HG03139 (cell line): Measurements from ENCODE around the gene NSMCE1.
"Not testable (repeated sequence)": the region's sequence is repeated elsewhere in the genome, so short reads cannot be mapped to it uniquely, and the experiment has no call there.

Experiments used
- ATAC-seq: cut with Tn5 transposase; IDR thresholded peaks from one replicate; pipeline ENCODE4 v1.9.1; 2021; ENCODE audit not compliant: unreplicated experiment

Gene NSMCE1

GRCh38 chr16:27272697-27273096 is 4.1 kb upstream of the NSMCE1 start:
- not testable (repeated sequence) for ATAC-seq

GRCh38 chr16:27272076-27272475 is 3.5 kb upstream of the NSMCE1 start:
- no peak for ATAC-seq

- ATAC-seq = no peak
Measured at GRCh38 chr16:27270349-27270748, 1.8 kb upstream of the NSMCE1 start.

- no peak for ATAC-seq
Measured at GRCh38 chr16:27269300-27270150, 953 bp upstream of the NSMCE1 start.

- ATAC-seq = no peak
Measured at GRCh38 chr16:27267037-27267677, 1.4 kb downstream of the NSMCE1 start.

GRCh38 chr16:27265982-27266381 is 2.6 kb downstream of the NSMCE1 start:
- no peak for ATAC-seq

GRCh38 chr16:27264151-27264550 is 4.4 kb downstream of the NSMCE1 start:
- no peak for ATAC-seq

GRCh38 chr16:27262904-27263423 is 5.6 kb downstream of the NSMCE1 start:
- not testable (repeated sequence) for ATAC-seq

GRCh38 chr16:27259710-27260109 is 8.9 kb downstream of the NSMCE1 start:
- no peak for ATAC-seq

GRCh38 chr16:27258241-27258734 is 10.3 kb downstream of the NSMCE1 start:
- no peak for ATAC-seq

GRCh38 chr16:27257271-27257670 is 11.3 kb downstream of the NSMCE1 start:
- no peak for ATAC-seq

- ATAC-seq = no peak
Measured at GRCh38 chr16:27256861-27257260, 11.7 kb downstream of the NSMCE1 start.

GRCh38 chr16:27254262-27254811 is 14.2 kb downstream of the NSMCE1 start:
- peak; percentile 61 for ATAC-seq

GRCh38 chr16:27253526-27253930 is 15.0 kb downstream of the NSMCE1 start:
- ATAC-seq = no peak

GRCh38 chr16:27252206-27252585 is 16.4 kb downstream of the NSMCE1 start:
- ATAC-seq = no peak

- no peak for ATAC-seq
Measured at GRCh38 chr16:27251541-27252205, 16.9 kb downstream of the NSMCE1 start.

- not testable (repeated sequence) for ATAC-seq
Measured at GRCh38 chr16:27248886-27249285, 19.7 kb downstream of the NSMCE1 start.

- no peak for ATAC-seq
Measured at GRCh38 chr16:27248036-27248435, 20.5 kb downstream of the NSMCE1 start.

GRCh38 chr16:27247076-27247475 is 21.5 kb downstream of the NSMCE1 start:
- not testable (repeated sequence) for ATAC-seq

- no peak for ATAC-seq
Measured at GRCh38 chr16:27246439-27246838, 22.1 kb downstream of the NSMCE1 start.
